NB4 (cell line): ENCODE results near the gene EVC.

Source experiments
- DNase-seq: peaks from one replicate; pipeline ENCODE4 v3.0.0; 2010; ENCODE audit warnings: low read depth
- H3K4me3 ChIP-seq: one replicate; pipeline ENCODE4 v1.5.1; 2011; ENCODE audit warnings: mild to moderate bottlenecking, low read depth, low read length, moderate library complexity
- MYC ChIP-seq: IDR thresholded peaks from 2 replicates; pipeline ENCODE4 v1.6.1; 2011; ENCODE audit warnings: low read depth, low read length
- POLR2A ChIP-seq: IDR thresholded peaks from 2 replicates; pipeline ENCODE4 v1.6.1; 2011; ENCODE audit warnings: mild to moderate bottlenecking; ENCODE audit not compliant: insufficient read length; ENCODE audit errors: extremely low read depth
- TF ChIP-seq, protein P1 (sequence below): IDR thresholded peaks from 2 replicates; pipeline ENCODE4 v1.6.1; 2011; ENCODE audit warnings: low read depth, low read length
- TF ChIP-seq, protein P2 (sequence below): IDR thresholded peaks from one replicate; pipeline ENCODE4 v1.5.1; 2012; ENCODE audit warnings: low read depth, low read length

The EVC gene

DNA sequence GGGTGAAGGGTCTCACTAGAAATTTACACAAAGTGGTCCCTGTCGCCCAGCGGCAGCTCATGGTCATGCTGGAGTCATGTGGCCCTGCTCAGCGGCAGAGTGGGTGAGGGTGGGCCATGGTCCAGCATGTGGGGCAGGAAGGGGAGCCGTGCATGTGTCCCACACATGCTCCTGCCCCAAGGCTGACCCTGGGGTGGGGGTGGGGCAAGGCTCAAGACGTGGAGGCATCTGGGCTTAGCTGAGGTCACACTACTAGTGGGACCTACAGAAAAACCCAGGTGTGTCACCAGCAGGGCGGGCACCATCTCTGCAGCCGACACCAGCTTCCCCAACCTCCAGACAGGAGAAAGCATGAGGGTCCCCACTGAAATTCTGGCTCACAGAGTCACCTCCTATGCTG is 42.4 kb downstream of the EVC start:
- DNase-seq = no peak
- TF ChIP-seq, protein P1, sequence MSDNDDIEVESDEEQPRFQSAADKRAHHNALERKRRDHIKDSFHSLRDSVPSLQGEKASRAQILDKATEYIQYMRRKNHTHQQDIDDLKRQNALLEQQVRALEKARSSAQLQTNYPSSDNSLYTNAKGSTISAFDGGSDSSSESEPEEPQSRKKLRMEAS = no peak
- no peak for TF ChIP-seq POLR2A
- TF ChIP-seq, protein P2, sequence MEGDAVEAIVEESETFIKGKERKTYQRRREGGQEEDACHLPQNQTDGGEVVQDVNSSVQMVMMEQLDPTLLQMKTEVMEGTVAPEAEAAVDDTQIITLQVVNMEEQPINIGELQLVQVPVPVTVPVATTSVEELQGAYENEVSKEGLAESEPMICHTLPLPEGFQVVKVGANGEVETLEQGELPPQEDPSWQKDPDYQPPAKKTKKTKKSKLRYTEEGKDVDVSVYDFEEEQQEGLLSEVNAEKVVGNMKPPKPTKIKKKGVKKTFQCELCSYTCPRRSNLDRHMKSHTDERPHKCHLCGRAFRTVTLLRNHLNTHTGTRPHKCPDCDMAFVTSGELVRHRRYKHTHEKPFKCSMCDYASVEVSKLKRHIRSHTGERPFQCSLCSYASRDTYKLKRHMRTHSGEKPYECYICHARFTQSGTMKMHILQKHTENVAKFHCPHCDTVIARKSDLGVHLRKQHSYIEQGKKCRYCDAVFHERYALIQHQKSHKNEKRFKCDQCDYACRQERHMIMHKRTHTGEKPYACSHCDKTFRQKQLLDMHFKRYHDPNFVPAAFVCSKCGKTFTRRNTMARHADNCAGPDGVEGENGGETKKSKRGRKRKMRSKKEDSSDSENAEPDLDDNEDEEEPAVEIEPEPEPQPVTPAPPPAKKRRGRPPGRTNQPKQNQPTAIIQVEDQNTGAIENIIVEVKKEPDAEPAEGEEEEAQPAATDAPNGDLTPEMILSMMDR = no peak
- TF ChIP-seq MYC = no peak
- no peak overlapping the region for H3K4me3 ChIP-seq

DNA sequence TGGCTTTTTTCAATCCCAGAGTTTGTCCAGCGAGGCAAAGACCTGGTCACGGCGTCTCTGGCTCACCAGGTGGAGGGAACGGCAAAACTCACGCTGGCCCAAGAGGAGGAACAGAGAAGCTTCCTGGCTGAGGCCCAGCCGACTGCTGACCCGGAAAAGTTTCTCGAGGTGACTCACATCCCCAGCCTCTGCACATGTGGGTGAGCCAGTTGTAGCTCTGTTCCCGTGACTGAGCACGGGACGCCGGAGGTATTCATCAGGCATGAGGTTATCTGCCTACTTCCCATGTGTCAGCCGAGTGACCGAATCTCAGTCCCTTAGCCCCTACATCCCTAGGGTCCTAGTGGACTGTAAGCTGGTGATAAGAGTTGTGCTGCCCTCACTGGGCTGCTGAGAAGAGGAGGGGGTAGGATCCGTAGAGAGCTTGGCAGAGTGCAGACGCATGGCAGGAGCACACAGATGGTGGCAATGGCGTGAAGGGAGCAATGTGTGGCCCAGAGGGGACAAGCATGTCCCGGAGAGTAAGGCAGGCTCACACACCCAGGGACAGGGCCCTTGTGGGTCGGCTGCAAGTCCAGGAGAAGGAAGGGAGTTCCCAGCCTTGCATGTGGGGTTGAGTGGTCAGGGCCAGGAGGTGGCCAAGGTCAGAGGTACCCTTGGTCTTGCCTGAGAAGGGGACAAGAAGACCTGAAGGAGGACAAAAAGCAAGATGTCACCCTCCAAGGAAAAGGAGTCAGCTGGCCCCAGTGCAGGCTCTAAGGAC is 42.9 kb downstream of the EVC start:
- no peak for TF ChIP-seq MYC
- TF ChIP-seq, protein P2 = no peak
- no peak for TF ChIP-seq POLR2A
- H3K4me3 ChIP-seq = no peak overlapping the region
- peak; percentile 23 for DNase-seq

DNA sequence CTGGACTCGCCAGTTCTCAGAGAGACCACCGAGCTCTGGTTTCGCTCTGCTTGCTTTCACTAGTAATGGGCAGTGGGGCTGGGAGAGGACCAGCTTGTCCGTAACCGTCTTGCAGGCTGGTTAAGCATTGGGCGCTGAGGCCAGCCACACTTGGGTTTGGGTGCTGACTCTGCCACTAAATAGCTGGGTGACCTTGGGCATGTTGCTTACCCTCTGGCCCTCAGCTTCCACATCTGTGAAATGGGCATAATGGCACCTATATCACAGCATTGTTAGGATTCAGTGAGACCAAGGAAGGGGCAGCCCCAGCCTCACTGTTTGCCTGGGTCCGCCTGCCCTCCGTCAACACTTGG is 43.5 kb downstream of the EVC start:
- H3K4me3 ChIP-seq = no peak overlapping the region
- TF ChIP-seq POLR2A = no peak
- TF ChIP-seq, protein P1 = no peak
- TF ChIP-seq MYC = no peak
- TF ChIP-seq, protein P2 = no peak
- no peak for DNase-seq

DNA sequence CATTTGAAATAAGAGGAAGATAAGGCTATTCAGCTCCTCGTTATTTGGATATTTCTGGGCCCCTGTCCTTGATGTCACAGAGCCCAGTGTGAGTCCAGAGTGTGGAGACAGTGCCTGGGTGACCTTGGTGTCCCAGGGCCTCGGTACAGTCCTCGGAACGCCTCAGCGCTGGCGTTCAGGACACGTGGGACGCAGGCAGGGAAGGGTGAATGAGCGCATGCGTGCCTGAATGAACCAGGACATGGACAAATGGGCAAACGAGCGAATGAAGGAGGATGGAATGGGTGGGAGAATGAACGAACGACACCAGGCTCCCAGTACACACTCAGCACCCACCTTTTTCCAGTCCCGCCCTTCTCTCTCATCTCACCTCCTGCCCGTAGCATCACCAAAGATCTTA is 44.2 kb downstream of the EVC start:
- DNase-seq = no peak
- no peak overlapping the region for H3K4me3 ChIP-seq
- TF ChIP-seq, protein P2 = no peak
- TF ChIP-seq, protein P1 = no peak
- no peak for TF ChIP-seq MYC
- no peak for TF ChIP-seq POLR2A

DNA sequence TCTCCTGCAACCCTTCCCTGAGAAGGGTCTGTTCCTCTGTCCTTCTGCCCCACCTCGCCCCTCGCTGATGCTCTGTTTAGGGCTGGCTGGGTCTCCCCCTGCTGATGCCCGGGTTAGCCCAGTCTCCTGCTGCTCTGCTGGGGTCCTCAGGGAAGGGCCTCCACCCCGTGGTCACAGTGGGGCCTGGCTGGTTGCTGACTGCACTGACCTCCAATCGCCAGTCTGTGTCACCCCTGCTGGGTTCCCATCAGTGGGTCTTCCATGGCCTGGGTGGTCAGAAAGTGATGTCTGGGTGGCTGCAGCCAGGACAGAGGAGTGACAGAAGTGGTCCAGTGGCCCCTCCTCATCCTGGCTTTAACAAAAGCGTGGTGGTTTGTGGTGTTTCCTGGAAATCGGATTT is 44.7 kb downstream of the EVC start:
- H3K4me3 ChIP-seq = no peak overlapping the region
- no peak for DNase-seq
- TF ChIP-seq POLR2A = no peak
- TF ChIP-seq, protein P2 = no peak
- no peak for TF ChIP-seq MYC
- TF ChIP-seq, protein P1 = no peak
